ENCODE results near the gene HYAL3. TPM values are rescaled to one million over a fixed set of nuclear protein-coding genes. Genes with fewer than 3 reads are reported as not detected.

HYAL3 gene
- total RNA-seq, 1 experiment from 2014 or later = 10.2 TPM

DNA sequence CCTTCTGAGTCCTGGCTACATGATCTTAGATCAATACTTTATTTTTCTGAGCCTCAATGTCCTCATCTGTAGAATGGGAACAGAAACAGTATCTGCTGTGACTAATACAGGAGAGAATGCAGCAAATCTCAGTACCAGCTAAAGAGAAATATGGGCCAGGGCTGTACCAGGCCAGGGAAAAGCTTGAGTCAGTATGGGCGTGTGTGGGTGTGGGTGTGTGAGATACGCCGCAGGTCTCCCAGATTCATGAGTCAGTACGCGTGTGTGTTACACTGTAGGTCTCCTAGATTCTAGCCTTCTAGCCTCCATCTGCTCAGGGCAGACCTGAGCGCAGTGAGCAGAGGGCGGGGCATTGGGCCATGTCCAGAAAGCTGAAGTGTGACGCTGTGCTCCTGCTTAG lies 48.0 kb downstream of the HYAL3 start:
- H3F3A ChIP-seq (ENCODE audit: insufficient read depth, low read depth) = peaks cover 15% of the 10 kb centered on the region
- H3K9me2 ChIP-seq (ENCODE audit: insufficient read depth) = no peaks in the 10 kb centered on the region
- CTCF ChIA-PET = interaction anchor here (0.8 kb wide), 1 partner anchor 24 kb away, joined by 8 read pairs; no protein-coding TSS in a partner anchor
- H3K27me3 ChIP-seq (ENCODE audit: insufficient read depth, low read depth) = no peaks in the 10 kb centered on the region
- H3K4me3 ChIP-seq = no peak overlapping the region
- H3K27ac ChIP-seq = peak overlapping the region; percentile 63
- H3K9me3 ChIP-seq (ENCODE audit: insufficient read depth, low read depth) = no peaks in the 10 kb centered on the region
- H2AFZ ChIP-seq = no peak overlapping the region
- peaks cover 26% of the 10 kb centered on the region for H3K4me1 ChIP-seq (replicated peaks; ENCODE audit: insufficient read depth)
- H3K36me3 ChIP-seq (ENCODE audit: low read depth) = no peaks in the 10 kb centered on the region
- POLR2A ChIA-PET (ENCODE audit: unreplicated experiment) = interaction anchor here (0.5 kb wide), 1 partner anchor 100 kb away, joined by 6 read pairs; no protein-coding TSS in a partner anchor
- no peak overlapping the region for H3K4me2 ChIP-seq
- peak; percentile 49 to 63 for DNase-seq
- BruUV-seq (replicated peaks) = no TSS peak
- intact Hi-C loops (cut with micrococcal nuclease; ENCODE audit: unreplicated experiment) = no loop called here
- H4K20me1 ChIP-seq (ENCODE audit: insufficient read depth) = no peaks in the 10 kb centered on the region; the same call in 1 of the 2 replicates
- TF ChIP-seq EZH2 (IDR thresholded peaks at IDR 0.05; ENCODE audit: low read depth) = no peak
- TF ChIP-seq, protein P1, sequence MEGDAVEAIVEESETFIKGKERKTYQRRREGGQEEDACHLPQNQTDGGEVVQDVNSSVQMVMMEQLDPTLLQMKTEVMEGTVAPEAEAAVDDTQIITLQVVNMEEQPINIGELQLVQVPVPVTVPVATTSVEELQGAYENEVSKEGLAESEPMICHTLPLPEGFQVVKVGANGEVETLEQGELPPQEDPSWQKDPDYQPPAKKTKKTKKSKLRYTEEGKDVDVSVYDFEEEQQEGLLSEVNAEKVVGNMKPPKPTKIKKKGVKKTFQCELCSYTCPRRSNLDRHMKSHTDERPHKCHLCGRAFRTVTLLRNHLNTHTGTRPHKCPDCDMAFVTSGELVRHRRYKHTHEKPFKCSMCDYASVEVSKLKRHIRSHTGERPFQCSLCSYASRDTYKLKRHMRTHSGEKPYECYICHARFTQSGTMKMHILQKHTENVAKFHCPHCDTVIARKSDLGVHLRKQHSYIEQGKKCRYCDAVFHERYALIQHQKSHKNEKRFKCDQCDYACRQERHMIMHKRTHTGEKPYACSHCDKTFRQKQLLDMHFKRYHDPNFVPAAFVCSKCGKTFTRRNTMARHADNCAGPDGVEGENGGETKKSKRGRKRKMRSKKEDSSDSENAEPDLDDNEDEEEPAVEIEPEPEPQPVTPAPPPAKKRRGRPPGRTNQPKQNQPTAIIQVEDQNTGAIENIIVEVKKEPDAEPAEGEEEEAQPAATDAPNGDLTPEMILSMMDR (conservative IDR thresholded peaks at IDR 0.05) = no peak
- peaks cover 20% of the 10 kb centered on the region for H3K79me2 ChIP-seq (ENCODE audit: low read depth)

DNA sequence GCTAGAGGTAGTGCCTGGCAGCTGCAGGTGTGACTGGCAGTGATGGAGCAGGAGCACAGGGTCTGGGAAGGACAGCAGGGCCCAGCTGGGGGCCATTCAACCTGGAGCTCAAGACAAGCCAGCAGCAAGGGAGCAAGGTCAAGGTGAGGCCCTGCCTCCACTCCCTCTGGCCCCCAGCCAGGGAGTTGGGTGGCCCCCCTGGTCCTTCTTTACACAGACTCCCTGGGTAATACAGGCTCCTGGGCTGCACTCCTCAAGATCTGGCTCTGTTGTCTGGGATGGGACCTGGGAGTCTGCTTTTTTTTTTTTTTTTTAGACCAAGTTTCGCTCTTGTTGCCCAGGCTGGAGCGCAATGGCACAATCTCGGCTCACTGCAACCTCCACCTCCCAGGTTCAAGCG lies 48.7 kb downstream of the HYAL3 start:
- ChIA-PET POLR2A (ENCODE audit: unreplicated experiment) (interaction anchor here (0.5 kb wide), 1 partner anchor 100 kb away, joined by 6 read pairs; no protein-coding TSS in a partner anchor), CTCF (no interaction called here)
- Histone ChIP-seq H3K27me3 (ENCODE audit: insufficient read depth, low read depth) (no peaks in the 10 kb centered on the region), H3K36me3 (ENCODE audit: low read depth) (no peaks in the 10 kb centered on the region), H3K4me1 (replicated peaks; ENCODE audit: insufficient read depth) (peaks cover 33% of the 10 kb centered on the region), H3K79me2 (ENCODE audit: low read depth) (peaks cover 20% of the 10 kb centered on the region), H3K9me2 (ENCODE audit: insufficient read depth) (no peaks in the 10 kb centered on the region), H3K4me2 (no peak overlapping the region), H3F3A (ENCODE audit: insufficient read depth, low read depth) (peaks cover 22% of the 10 kb centered on the region), H2AFZ (no peak overlapping the region), H3K27ac (no peak overlapping the region), H3K4me3 (no peak overlapping the region), H3K9me3 (ENCODE audit: insufficient read depth, low read depth) (no peaks in the 10 kb centered on the region), H4K20me1 (ENCODE audit: insufficient read depth) (no peaks in the 10 kb centered on the region; the same call in 1 of the 2 replicates)
- intact Hi-C loops (cut with micrococcal nuclease; ENCODE audit: unreplicated experiment) = no loop called here
- TF ChIP-seq EZH2 (IDR thresholded peaks at IDR 0.05; ENCODE audit: low read depth) = no peak
- TF ChIP-seq, protein P1 (conservative IDR thresholded peaks at IDR 0.05) = no peak
- DNase-seq = no peak
- BruUV-seq (replicated peaks) = no TSS peak

DNA sequence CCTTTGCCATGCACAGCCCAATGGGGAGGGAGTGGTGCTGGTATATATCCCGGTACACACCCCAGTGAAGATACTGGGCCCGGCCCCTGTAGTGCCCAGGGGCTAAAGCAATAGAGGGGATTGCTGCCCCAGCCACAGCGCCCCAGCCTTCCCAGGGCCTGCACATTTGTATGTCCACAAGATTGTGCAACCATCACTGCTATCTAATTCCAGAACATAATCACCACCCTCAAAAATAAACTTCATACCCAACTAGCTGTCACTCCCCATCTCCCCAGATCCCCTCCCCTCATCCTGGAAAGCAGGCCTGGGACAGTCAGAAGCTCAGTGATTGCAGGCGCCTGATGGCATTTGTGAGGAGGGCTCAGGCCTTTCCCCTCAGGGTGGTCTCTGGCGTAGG lies 49.7 kb downstream of the HYAL3 start:
- intact Hi-C loops (cut with micrococcal nuclease; ENCODE audit: unreplicated experiment) = no loop called here
- Histone ChIP-seq H3K4me2 (no peak overlapping the region), H4K20me1 (ENCODE audit: insufficient read depth) (no peaks in the 10 kb centered on the region; the same call in 1 of the 2 replicates), H2AFZ (no peak overlapping the region), H3F3A (ENCODE audit: insufficient read depth, low read depth) (peaks cover 25% of the 10 kb centered on the region), H3K36me3 (ENCODE audit: low read depth) (no peaks in the 10 kb centered on the region), H3K4me1 (replicated peaks; ENCODE audit: insufficient read depth) (peaks cover 33% of the 10 kb centered on the region), H3K27me3 (ENCODE audit: insufficient read depth, low read depth) (no peaks in the 10 kb centered on the region), H3K27ac (no peak overlapping the region), H3K4me3 (no peak overlapping the region), H3K9me2 (ENCODE audit: insufficient read depth) (no peaks in the 10 kb centered on the region), H3K9me3 (ENCODE audit: insufficient read depth, low read depth) (no peaks in the 10 kb centered on the region), H3K79me2 (ENCODE audit: low read depth) (peaks cover 20% of the 10 kb centered on the region)
- ChIA-PET CTCF (interaction anchor here (0.6 kb wide), 1 partner anchor 10 kb away, joined by 5 read pairs; no protein-coding TSS in a partner anchor), POLR2A (ENCODE audit: unreplicated experiment) (no interaction called here)
- DNase-seq = no peak
- BruUV-seq (replicated peaks) = no TSS peak
- TF ChIP-seq EZH2 (IDR thresholded peaks at IDR 0.05; ENCODE audit: low read depth) = no peak
- TF ChIP-seq, protein P1 (conservative IDR thresholded peaks at IDR 0.05) = no peak

Data from PC-9 (cell line).